A172 (cell line): ENCODE results near the gene OR7C1. TPM values are rescaled to one million over a fixed set of nuclear protein-coding genes. Genes with fewer than 3 reads are reported as not detected.
A peak's percentile ranks its signal among the peaks of the same experiment; 100 is the strongest.
"Not testable (repeated sequence)": the region's sequence is repeated elsewhere in the genome, so short reads cannot be mapped to it uniquely, and the experiment has no call there.

ENCODE experiments used
- DNase-seq: peaks from one replicate; pipeline ENCODE4 v3.0.0-alpha.2; 2015; ENCODE audit warnings: low spot score
- total RNA-seq: library from RNA; depleted of rRNA; stranded (reverse); fragments of >200 nt; shearing (Covaris generic); gene quantifications from 2 replicates; pipeline ENCODE4 v1.2.3, GENCODE V29; 2014; rRNA removed

Gene OR7C1
- not detected in 2 replicates for total RNA-seq

DNA sequence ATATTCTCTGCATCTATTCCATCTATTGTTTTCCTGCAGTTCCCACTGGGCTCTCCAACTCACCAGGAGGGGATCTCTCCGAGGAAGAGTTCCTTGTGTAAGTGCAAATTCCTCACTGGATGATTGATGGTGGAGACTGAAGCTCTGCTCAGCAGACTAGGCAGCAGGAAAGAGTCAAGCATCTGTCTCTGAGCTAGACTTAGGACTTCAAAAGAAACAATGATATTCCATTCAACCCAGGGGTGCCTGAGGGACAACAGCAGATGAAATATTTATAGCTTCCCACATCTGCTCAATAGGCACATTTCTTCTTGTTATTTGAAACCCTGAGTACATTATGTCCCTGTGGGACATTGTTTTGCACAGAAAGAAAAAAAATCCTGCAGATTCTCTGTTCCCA is at the start of gene OR7C1, which contains the start of gene OR7A5:
TSS of gene OR7C1 (minus strand) at position 175 of the 400 bp plus-strand sequence. CDS start 35,049 bp downstream, outside the sequence.
TSS of gene OR7A5 (minus strand) at position 175 of the 400 bp plus-strand sequence. CDS start 6,944 bp downstream, outside the sequence.
- no peak for DNase-seq

- peak; percentile 19 for DNase-seq
These were observed 36.7 kb upstream of the OR7C1 start for GRCh38 chr19:14871619-14872230.

GRCh38 chr19:14868497-14868896 is 33.5 kb upstream of the OR7C1 start:
- no peak for DNase-seq

GRCh38 chr19:14848822-14849221 is 13.8 kb upstream of the OR7C1 start, which contains the start of gene OR7A10:
Gene OR7A10 (minus strand): TSS chr19:14848922. CDS start chr19:14841877, 7,045 bp downstream.
- DNase-seq: no peak

DNA sequence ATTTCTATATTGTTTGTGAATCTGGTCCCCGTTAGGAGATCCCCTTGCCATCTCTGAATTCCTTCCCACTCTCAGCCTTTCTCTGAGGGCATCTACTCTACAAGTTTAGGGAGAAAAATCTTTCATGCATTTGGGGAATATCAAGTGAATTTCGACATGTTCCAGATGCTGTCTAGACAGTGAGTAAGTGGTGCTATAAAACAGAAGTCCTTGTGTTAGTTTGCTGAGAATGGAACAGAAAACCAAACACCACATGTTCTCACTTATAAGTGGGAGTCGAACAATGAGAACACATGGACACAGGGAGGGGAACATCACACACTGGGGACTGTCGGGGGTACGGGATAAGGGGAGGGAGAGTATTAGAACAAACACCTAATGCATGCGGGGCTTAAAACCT is 8.6 kb upstream of the OR7C1 start:
- no peak for DNase-seq

DNA sequence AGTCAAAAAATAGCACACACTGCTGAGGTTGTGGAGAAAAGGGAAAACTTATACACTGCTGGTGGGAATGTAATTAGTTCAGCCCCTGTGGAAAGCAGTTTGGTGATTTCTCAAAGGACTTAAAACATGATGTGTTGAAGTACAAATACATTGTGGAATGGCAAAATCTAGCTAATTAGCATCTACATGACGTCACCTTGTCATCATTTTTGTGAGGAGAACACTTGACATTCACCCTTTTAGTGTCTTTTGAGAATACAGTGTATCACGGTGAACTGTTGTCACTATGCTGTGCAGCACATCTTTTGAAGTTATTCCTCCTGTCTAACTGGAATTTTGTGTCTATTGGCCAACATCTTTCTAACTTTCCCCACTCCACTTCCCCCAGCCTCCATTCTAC is 8.2 kb upstream of the OR7C1 start:
- DNase-seq: no peak

DNA sequence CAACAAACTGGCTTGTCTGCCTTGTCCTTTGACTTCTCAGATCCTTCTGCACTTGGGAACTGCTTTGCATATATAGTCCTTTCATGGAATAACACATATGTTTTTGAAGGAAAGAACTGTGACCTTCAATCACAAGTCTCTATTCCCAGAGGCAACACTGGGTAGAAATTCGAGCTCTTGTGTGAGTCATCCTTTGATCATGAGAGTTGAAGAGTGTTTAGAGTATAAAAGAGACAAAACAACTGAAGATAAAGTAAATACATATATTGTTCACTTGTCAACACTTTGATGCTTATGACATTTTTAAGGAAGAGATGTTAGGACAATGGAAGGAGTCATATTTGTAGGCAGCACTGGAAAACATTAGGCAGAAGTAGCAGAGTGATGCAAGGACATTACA is 5.2 kb upstream of the OR7C1 start:
- DNase-seq: no peak

- no peak for DNase-seq
These were observed 2.4 kb upstream of the OR7C1 start for GRCh38 chr19:14837391-14837790.

DNA sequence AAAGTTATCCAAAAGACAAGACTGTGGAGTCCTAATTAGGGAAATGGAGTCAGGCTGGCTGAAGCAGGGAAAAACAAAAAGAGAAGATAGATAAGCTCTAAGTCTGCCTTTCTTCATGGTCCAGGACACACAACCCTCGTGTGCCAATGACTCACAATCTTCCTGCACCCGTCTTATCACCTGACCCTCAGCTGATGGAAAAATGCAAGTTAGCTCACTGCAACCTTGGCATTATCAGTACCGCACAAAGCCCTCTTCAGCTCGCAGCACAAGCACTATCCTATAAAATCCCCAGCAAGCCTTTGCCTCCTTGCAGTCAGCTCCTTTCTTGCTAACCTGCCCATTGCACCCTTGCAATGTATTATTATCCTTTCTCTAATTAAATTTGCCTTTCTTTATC is 4.3 kb downstream of the OR7C1 start:
- DNase-seq: peak; percentile 46

GRCh38 chr19:14826006-14826405 is 9.0 kb downstream of the OR7C1 start:
- peak; percentile 22 for DNase-seq

GRCh38 chr19:14821937-14822336 is 13.0 kb downstream of the OR7C1 start:
- no peak for DNase-seq

GRCh38 chr19:14818588-14818987 is 16.4 kb downstream of the OR7C1 start:
- no peak for DNase-seq

DNA sequence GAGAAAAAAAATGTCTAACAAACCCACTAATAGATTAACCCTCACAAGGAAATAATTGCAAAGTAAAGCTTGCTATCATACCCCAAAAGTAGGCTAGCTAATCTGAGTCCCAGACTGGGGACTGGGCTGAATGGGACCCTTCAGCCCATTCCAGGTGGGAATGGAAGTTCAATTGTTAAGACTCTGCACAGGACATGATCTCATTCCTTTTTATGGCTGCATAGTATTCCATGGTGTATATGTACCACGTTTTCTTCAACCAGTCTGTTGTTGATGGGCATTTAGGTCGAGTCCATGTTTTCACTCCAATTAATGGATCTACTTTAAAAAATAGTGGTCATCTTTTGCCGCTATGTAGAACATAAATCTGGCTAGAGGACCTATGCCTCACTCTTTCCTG is 17.9 kb downstream of the OR7C1 start:
- no peak for DNase-seq

DNA sequence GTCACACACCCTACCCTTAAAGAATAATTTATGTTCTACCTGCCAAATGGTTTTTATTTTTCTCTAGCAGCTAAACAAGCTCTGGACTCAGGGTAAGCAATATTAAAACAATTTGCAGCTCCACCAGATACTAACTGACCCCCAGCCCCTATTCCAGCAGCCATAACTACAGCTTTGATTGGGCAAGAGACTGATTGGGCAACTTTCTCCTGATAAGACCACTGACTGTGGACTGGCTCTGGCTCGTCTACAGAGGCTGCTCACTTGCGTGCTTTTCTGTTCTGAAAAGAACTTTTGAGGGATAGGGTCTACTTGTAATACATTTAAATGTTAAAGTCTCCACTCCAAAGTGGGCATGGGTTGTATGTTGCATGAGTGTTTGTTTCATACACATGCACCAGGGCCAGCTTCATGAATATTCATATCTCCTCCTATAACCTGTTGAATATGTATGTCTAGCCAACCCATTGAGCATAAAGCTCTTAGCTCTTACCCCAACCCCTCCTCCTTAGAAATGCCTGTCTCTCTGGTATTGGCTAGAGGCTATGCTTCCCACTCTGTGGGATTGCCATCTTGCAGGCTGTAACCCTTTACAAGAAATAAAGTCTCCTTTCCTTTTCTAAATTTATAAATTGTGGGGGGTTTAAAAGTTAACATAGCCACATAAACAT is 19.9 kb downstream of the OR7C1 start:
- no peak for DNase-seq

DNA sequence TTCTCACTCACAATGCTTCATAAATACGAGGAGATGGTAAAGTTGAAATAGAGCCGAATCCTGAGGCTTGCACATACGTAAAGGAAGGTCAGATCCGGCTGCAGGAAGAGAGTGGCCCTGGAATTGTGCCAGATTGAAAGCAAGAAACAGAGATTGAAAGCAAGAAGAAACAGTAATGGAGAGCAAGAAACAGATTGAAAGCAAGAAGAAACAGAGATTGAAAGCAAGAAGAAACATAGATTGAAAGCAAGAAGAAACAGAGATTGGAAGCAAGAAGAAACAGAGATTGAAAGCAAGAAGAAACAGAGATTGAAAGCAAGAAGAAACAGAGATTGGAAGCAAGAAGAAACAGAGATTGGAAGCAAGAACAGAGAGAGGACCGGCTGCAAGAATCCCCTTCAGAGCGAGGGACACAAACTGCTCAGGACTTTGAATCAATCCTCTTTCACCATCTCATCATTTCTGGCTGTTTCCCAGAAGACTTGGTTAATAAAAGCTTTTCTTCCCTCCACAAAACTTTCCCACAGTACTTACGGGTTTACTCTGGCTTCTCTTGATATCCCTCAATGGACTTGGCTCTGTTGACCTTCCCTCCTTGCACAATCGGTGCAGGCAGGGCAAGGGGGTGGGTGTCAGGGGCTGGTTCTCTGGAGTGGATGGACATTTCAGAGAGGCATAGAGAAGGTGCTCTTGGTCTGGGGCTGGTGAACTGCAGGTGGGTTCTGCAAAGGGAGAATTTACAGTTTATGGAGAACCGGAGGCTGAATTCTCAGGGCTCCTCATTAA is 25.5 kb downstream of the OR7C1 start:
- DNase-seq: no peak

GRCh38 chr19:14804765-14805164 is 30.2 kb downstream of the OR7C1 start:
- DNase-seq: no peak

DNA sequence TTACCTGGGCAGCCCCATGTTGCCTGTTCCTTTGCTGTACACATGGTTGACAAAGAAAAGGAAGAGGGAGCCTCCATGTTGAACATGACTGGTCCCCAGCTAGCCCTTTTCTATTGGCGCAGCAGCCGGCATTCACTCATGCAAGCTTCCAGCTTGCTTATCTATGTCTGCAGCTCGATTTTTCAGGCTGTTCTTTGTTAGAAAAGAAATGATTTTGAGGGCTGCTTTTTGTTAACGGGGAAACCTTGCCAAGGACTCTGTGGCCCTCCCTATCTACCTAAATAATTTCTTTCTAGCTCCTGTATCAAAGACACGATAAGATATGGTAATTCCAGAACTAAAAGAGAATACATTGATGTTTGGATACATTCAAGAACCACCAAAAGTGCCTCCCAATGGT is 36.2 kb downstream of the OR7C1 start:
- no peak for DNase-seq

DNA sequence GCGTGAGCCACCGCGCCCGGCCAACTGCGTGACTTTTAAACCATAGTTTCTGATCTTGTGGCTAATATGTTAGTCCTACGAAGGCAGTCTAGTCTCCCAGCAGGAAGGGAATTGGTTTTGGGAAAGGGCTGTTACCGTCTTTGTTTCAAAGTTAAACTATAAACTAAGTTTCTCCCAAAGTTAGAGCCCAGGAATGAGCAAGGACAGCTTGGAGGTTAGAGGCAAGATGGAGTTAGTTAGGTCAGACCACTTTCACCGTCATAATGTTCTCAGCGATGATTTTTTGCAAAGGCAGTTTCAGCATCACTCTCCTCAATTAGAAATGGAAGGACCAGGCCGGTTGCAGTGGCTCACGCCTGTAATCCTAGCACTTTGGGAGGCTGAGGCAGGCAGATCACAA is 39.0 kb downstream of the OR7C1 start:
- no peak for DNase-seq

GRCh38 chr19:14795078-14795721 is 39.8 kb downstream of the OR7C1 start:
- DNase-seq: peak; percentile 60

DNA sequence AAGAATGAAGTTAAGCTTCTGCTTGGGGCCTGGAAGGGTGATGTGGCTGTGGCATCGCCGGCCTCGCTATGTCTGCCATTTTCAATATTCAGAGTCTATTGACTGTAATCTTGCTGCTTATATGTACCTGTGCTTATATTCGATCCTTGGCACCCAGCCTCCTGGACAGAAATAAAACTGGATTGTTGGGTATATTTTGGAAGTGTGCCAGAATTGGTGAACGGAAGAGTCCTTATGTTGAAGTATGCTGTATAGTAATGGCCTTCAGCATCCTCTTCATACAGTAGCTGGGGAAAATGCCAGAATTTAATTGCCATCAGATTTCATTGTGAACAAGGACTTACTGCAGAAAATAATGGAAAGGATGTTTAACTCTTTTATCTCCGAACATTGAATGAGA is 42.7 kb downstream of the OR7C1 start:
- not testable (repeated sequence) for DNase-seq

GRCh38 chr19:14786421-14786851 is 48.5 kb downstream of the OR7C1 start:
- DNase-seq: no peak
